HG02870 (cell line): ENCODE data around the gene KHSRP.
"Not testable (repeated sequence)": the region's sequence is repeated elsewhere in the genome, so short reads cannot be mapped to it uniquely, and the experiment has no call there.

Experiments
- ATAC-seq: cut with Tn5 transposase; IDR thresholded peaks from one replicate; pipeline ENCODE4 v1.9.1; 2021; ENCODE audit warnings: mild to moderate bottlenecking, moderate library complexity; ENCODE audit not compliant: unreplicated experiment

The KHSRP gene

GRCh38 chr19:6421075-6422014 is 3.3 kb downstream of the KHSRP start:
- ATAC-seq = no peak

- no peak for ATAC-seq
Observed at GRCh38 chr19:6418562-6418932, 6.1 kb downstream of the KHSRP start.

- ATAC-seq = no peak
Observed at GRCh38 chr19:6417713-6418561, 6.7 kb downstream of the KHSRP start.

GRCh38 chr19:6416658-6417405 is 7.8 kb downstream of the KHSRP start:
- no peak for ATAC-seq

GRCh38 chr19:6415591-6416190 is 8.9 kb downstream of the KHSRP start:
- ATAC-seq = no peak

- no peak for ATAC-seq
Observed at GRCh38 chr19:6414793-6415590, 9.6 kb downstream of the KHSRP start.

- no peak for ATAC-seq
Observed at GRCh38 chr19:6413721-6414643, 10.6 kb downstream of the KHSRP start.

GRCh38 chr19:6413291-6413690 is 11.3 kb downstream of the KHSRP start:
- no peak for ATAC-seq

GRCh38 chr19:6412447-6413091 is 12.0 kb downstream of the KHSRP start:
- no peak for ATAC-seq

- ATAC-seq = no peak
Observed at GRCh38 chr19:6412061-6412446, 12.6 kb downstream of the KHSRP start.

- ATAC-seq = no peak
Observed at GRCh38 chr19:6409346-6409745, 15.3 kb downstream of the KHSRP start.

GRCh38 chr19:6406401-6406800 is 18.2 kb downstream of the KHSRP start:
- ATAC-seq = no peak

- no peak for ATAC-seq
Observed at GRCh38 chr19:6402837-6403608, 21.6 kb downstream of the KHSRP start.

GRCh38 chr19:6402058-6402457 is 22.6 kb downstream of the KHSRP start:
- no peak for ATAC-seq

- ATAC-seq = not testable (repeated sequence)
Observed at GRCh38 chr19:6400062-6400944, 24.3 kb downstream of the KHSRP start.

GRCh38 chr19:6396305-6396704 is 28.3 kb downstream of the KHSRP start:
- ATAC-seq = no peak

- no peak for ATAC-seq
Observed at GRCh38 chr19:6394831-6395230, 29.8 kb downstream of the KHSRP start.
